GM19397 (cell line): ENCODE results near the gene NT5C1B.

Experiments used
- ATAC-seq: cut with Tn5 transposase; IDR thresholded peaks from one replicate; pipeline ENCODE4 v1.9.1; 2021; ENCODE audit warnings: mild to moderate bottlenecking, moderate library complexity; ENCODE audit not compliant: unreplicated experiment

The NT5C1B gene

DNA sequence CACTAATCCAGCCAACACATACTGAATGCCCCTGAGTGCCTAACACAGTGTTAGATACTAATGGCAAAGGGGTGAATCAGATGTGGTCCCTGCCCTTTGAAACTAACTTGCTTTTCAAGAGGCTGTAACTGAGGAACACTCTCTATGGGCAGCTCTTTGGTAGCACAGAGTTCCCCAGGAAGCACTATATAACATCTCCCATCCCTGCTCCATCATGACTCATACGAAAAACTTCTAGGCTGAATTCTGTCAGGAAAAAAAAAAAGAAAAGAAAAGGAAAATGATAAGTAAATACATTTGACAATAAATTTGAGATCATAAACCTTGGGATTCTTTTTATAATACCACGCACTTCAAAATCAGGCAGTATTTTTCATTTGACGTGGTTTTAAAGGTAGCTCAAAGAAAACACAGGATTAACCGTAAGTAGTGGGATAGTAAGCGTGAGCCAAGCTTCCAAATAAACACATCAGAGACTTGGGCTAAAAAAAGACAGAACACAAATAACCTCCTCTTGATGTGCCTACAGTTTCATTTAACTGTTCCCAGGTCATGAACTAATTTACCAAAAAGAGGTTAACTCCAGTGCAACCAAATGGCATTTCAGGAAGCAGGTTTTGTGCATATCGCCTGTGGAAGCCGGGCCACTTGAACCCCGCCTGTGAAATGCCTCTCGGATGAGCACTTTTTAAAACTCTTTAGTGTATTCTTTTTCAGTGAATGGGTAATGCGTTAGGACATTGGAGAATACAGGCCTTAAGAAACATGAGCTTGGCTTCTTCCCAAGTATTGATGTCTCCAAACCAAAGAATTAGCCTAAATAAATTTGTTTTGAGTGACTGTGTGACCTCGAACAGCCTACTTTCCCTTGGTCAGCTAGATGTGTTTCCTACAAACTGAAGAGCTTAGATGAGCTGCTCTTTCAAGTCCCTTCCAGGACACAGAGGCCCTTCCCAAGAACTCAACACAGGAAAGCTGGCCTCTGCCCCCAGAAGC lies 71.0 kb downstream of the NT5C1B start:
- no peak for ATAC-seq

DNA sequence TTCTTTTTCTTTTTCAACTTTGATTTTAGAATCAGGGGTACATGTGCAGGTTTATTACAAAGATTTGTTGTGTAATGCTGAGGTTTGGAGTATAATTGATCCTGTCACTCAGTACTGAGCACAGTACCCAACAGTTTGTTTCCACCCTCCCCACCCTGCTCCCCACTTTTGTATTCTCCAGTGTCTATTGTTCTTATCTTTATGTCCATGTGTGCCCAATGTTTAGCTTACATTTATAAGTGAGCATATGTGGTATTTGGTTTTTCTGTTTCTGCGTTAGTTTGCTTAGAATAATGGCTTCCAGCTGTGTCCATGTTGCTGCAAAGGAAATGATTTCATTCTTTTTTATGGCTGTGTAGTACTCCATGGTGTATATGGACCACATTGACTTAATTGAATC lies 72.0 kb downstream of the NT5C1B start:
- ATAC-seq = no peak

DNA sequence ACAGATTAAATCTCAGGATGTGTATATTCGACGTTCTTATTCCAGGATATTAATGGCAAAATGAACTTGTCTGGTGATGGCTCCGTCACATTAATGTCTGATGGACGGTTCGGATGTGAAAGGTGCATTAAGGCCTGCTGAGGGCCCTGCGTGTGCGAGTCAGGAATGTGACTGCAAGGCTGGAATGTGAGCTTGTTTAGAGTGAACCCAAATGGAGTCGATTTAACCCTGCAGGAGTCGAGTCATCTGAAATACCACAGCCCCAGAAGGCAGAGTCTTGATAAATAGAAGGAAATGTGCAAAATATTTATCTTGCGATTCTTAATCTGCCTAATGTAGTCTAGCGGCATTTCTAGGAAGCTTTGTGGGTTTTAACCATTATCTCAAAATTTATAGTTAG lies 73.3 kb downstream of the NT5C1B start:
- ATAC-seq = no peak

DNA sequence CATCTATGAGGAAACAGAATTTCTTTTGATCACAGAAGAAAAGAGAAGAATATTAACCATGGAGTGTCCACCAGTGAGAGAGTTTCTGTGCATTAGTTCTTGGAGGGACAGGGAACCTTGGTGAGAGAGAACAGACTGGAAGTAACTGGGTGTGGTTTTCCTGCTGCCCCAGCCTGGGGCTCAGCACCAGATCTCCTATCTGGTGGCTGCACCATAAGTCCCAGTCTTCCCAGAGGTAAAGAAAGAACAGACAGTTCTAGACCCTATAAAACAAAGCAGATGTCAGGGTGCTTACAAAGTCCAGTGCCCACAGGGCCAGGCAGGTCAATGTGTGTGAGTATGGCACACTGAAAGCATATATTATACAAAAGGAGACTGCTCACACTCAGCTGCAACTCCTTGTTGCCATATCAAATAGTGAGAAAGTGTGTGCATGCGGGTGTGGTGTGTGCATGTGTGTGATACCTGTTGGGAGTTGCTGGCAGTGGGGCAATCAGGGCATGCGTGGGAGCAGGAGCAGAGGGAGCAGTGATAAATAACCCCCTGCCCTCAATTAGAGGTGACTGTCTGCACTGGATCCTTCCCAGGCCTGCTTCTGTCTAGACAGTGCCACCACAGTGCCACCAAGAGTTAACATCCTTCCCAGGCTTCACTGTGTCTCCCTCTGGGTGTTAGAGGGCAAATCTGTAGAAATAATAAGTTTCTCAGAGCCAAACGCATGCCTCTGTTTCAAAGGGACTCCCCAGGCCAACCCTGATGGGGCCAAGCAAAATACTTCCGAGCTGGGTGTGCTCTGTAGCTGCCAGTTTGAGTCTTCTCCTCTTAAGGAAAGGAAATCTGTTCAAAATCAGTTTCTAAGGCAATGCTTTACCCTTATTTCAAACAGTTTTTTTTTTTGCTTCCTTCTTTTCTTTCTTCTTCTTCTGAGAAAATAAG lies 74.6 kb downstream of the NT5C1B start:
- no peak for ATAC-seq
